Ishikawa (cell line): Measurements from ENCODE around the gene COL9A2.

ENCODE experiments used
- CREB1 ChIP-seq: IDR thresholded peaks from 2 replicates; pipeline ENCODE4 v1.6.1; 2012; ENCODE audit warnings: low read depth
- EP300 ChIP-seq: IDR thresholded peaks from 2 replicates; pipeline ENCODE4 v1.6.1; 2012; ENCODE audit warnings: borderline replicate concordance
- MAX ChIP-seq: IDR thresholded peaks from 2 replicates; pipeline ENCODE4 v1.6.1; 2012
- RAD21 ChIP-seq: IDR thresholded peaks from 2 replicates; pipeline ENCODE4 v1.6.1; 2012; ENCODE audit warnings: low read depth
- REST ChIP-seq: IDR thresholded peaks from 2 replicates; pipeline ENCODE4 v1.6.1; 2012; ENCODE audit warnings: low read depth, mild to moderate bottlenecking
- TAF1 ChIP-seq: IDR thresholded peaks from 2 replicates; pipeline ENCODE4 v1.6.1; 2012; ENCODE audit warnings: low read depth, mild to moderate bottlenecking
- YY1 ChIP-seq: IDR thresholded peaks from 2 replicates; pipeline ENCODE4 v1.6.1; 2012; ENCODE audit warnings: low read depth
- ZBTB7A ChIP-seq: IDR thresholded peaks from 2 replicates; pipeline ENCODE4 v1.6.1; 2012; ENCODE audit warnings: low read depth

GRCh38 chr1:40257313-40257687, 59.8 kb downstream of the COL9A2 start:
- no peak for TF ChIP-seq REST
- TF ChIP-seq CREB1 = no peak
- TF ChIP-seq RAD21 = no peak
- no peak for TF ChIP-seq MAX
- no peak for TF ChIP-seq EP300
- TF ChIP-seq TAF1 = no peak
- TF ChIP-seq YY1 = no peak
- no peak for TF ChIP-seq ZBTB7A
